NCI-H1092 (cell line): ENCODE data around the gene COX4I1.

Experiments used
- DNase-seq: peaks from one replicate; lab custom pipeline; 2025; lab: John Stamatoyannopoulos, UW

Gene COX4I1

DNA sequence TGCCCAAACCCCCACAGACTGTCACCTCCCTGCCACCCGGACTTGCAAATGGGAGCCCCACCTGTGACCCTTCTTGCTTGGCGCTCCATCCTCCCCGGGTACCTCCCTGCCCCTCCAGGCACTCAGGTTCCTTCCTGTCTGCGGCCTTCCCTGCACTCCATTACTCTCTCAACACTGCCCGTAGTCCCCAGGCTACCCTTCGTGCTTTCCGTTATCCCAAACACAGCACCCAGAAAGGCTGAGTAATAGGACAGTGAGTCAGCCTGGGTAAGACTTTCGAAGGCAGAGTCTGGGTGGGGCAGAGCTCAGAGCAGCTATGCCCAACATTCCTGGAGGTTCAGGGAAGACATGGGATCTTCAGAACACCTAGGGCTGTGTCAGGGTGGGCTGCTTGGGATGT is 32.0 kb upstream of the COX4I1 start:
- DNase-seq = no peak

DNA sequence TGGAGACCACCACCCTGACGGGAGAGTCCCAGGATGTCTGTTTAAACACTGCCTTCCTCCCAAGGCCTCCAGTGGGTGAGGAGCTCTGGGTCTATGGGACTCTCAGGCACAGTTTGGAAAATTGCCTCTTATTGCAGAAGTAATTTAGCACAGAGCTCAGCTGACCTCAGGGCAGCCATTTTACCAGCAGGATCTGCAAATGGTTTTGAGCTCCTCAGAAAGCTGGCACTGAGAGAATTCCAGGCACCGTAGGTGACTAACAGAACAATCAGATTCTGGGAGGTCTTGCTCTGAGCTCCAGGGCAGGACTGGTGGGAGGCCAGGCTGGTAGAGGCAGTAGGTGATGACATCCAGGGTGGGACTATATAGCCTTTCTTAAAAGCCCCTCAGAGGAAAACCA is 31.3 kb upstream of the COX4I1 start:
- no peak for DNase-seq

DNA sequence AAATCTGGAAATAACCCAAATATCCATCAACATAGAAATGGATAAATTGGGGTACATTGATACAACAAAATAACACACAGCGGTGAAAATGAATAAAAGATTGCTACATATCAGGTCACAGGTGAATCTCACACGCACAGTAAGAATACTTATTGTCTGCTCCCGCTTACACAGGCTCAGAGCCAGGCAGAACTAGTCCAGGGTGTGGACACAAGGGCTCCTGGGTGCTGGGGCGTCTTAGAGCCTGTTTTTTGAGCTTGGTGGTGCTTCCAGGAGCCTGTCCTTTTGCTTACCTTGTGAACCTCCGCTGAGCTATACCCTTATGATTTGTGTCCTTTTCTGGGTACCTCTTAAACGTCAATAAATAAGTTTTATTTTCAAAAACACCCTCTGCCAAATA is 28.8 kb upstream of the COX4I1 start:
- DNase-seq = no peak

DNA sequence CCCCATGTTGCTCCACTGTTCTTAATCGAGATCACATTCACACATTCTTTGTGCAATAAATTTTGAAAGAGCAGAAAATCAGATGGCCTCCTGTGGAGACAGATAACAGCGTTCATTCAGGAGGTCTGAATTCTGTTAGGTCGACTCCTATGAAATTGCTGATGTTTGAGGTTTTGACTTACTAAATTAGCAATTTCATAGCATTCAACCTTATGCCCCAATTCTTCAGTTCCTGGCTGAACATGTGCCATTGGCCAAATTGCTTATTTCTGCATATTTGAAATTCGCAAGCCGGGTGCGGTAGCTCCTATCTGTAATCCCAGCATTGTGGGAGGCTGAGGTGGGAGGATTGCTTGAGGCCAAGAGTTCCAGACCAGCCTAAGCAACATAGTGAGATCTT is 26.5 kb upstream of the COX4I1 start:
- DNase-seq = no peak

DNA sequence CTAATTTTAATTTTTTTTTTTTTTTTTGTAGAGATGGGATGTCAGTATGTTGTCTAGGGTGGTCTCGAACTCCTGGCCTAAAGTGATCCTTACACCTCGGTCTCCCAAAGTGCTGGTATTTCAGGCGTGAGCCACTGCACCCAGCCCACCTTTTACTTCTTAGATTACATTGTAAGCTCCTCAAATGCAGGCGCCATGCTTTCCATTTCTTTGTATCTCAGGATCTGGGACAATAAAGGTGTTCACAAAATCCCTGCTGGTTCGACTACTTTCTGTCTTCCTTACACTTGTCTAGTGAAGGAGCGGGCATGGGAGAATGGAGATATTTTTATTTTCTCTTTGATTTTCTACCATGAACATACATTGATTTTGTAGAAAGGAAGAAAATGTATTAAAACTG is 25.4 kb upstream of the COX4I1 start:
- DNase-seq = no peak

DNA sequence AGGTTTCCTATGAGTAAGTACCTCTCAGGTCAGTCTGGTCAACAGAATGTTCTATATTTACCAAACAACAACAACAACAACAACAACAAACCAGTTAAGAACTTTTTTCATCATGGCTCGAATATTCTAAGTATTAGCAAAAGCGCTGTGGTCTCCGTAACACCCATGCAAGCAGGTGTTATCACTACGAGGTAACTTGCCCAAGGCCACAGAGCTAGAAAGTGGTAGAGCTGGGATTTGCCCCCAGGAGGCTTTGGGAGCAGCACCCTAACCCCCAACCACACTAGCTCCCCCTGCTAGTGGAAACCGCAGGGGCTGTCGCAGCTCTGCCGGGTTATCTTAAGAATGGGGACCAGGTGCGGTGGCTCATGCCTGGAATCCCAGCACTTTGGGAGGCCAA is 24.7 kb upstream of the COX4I1 start:
- DNase-seq = no peak

DNA sequence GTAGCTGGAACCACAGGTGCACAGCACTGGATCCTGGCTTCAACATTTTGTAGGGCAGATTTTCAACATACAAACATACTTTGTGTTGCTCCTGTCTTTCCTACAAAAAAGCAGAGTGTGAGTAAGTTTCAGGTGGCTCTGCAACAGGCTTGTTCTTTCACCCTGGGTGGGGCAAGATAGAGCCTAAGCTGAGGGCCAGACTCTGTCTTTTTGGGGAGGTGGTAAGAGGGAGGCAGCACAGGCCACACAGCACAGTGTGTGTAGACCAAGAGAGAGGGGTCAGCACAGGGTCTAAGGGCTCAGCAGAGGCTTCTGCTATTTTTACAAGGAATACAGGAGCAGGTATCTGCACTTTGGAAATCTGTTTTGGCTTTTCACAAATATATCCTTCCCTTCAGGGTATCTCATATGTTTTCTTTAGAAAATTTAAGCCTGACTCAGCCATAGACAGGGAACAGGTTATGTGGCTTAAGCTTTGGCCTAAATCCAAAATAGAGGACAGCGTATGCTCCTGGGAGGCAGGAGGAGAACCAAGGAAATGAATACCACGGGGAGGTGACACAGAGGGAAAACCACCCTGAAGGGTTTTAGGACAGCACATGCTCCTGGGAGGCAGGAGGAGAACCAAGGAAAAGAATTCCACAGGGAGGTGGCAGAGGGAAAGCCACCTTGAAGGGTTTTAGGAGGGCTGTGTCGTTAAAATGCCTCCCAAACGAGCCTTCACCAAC is 21.7 kb upstream of the COX4I1 start:
- no peak for DNase-seq

DNA sequence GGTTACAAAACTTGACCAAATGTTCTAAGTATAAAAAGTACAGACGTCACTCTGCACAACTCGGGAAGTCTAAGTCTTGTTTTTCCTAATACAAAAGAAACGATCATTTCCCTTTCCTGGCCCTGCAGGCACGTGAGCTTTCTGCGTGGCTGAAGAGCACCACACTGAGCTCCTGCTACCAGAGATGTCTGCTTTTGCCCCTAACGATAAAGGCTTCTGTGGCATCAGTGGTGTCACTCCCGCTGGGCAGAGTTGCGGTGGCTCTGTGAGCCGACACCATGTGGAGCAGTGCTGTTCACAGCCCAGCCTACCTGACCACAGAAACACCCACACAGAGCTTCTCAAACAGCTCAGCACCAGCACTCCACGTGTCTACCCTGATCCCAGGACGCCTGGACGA is 20.6 kb upstream of the COX4I1 start:
- no peak for DNase-seq

DNA sequence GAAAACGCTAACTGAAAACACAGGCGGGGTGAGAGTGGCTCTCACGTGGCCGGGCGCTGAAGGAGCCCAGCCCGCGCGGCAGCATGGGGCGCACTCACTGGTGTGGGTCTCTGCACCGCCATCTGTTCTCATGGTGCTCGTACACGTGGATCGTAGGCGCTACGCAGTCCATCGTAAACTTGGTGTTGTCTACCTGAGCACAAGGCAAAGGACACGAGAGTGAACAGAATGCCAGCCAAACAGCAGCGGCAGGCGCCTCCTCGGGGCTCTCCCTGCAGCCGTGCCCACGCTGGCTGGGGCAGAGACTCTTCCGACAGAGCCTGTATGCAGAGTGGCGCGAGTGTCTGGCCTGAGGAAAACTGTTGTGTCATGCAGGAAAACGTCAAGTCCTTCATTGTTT is 19.2 kb upstream of the COX4I1 start:
- no peak for DNase-seq

DNA sequence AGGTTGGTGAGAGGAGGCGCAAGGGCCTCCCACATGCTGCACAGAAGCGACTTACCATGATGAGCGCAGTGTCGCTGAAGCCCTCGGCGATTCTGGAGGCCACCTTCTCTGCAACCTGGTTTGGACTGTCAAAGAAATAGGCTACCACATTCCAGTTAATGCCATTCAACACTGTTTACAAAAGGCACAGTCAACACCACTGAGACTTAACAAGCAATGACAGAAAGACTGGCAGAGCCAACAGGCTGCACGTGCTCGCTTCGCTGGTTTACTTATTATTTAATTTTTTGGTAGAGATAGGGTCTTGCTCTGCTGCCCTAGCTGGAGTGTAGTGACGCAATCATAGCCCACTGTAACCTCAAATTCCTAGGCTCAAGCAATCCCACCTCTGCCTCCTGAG is 18.3 kb upstream of the COX4I1 start:
- DNase-seq = no peak

DNA sequence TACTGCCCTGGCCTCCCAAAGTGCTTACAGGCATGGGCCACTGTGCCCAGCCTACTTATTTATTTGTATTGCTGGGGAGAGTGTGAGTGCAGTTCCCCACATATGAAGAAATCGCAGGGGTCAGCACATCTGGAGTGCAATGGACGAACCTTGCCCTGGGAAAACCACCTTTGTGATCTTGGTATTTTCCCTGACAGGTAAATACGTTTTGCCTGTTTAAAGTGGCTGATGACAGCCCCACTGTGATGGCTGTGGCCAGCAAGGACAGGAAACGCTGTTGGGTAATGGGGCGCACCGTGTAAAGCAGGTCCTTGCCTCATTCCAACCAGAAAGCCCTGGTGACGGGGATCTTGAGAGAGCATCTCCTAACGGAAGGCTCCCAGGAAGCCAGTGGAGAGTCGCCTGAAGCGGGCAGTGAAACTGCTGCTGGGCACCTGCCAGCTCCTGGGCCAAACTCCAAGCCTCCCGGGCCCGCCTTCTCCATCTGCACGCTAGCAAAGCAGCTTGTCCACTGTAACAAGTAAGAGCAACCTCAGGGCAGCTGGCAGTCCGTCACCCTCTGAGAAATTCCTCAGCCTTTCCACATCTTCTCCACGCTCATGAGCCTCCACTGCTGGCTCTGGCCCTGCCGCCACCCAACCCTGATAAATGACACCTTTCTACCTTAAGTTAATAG is 17.7 kb upstream of the COX4I1 start:
- DNase-seq = peak; percentile 40

DNA sequence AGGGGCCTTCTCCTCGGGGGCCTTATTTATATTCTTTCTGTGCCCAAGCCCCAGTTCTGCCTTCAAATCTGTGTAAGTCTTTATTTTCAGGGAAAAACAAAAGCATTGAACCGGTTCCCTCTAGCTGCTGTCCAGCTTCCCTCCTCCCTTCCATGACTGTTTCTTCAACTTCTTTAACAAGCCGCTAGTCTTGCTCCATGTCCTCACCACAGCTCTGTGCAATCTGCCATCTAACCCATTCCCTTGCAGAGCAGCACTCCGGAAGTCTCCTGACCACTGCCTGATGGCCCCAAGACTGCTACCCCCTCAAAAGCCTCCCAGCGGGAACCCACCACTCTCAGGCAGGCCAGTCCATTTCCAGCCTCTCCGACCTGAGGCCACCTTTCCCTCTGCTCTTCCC is 17.0 kb upstream of the COX4I1 start:
- no peak for DNase-seq

DNA sequence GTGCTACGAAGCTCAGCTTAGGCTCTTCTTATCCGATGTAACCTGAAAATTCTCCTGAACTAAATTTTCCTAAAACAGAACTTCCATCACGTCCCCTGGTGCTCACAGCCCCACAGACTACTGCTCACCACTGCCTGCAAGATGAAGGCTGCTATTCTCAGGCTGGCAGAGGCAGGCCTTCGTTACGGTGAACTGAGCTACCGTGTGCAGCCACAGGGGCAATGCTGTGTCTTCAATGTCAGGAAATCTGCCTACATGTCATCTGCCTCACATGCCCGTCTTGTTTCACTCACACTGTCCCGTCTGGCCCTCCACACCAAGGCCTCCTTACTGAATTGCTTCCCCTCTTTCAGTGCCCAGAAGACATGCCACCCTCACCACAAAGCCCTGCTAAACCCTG is 16.1 kb upstream of the COX4I1 start:
- DNase-seq = no peak

DNA sequence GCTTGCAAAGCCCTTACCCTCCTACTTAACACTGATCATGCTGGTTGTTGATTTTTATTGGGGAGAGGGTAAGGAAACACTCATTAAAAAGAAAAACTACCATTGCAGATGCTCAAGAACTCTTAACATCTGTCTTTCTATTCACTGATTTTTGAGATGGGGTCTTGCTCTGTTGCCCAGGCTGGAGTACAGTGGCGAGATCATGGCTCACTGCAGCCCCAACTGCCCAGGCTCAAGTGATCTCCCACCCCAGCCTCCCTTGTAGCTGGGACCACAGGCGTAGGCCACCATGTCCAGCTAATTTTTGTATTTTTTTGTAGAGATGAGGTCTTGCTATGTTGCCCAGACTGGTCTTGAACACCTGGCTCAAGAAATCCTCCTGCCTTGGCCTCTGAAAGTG is 14.7 kb upstream of the COX4I1 start:
- no peak for DNase-seq

DNA sequence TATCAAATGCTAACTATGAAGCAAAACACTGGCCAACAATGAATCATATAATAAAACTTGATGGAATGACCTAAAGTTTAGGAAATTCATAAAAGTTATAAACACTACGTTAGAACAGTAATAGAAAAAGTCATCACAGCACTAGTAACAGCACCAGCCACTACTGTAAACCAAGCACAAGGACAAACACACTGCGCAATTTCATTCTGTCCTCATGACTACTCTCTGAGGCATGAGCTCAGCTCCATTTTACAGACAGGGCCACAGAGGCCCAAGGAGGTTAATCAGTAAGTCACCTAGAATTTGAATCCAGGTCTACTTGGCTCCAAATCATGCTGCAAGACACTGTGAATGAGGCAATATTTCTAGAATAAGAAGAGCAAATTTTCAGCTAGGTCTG is 13.6 kb upstream of the COX4I1 start:
- DNase-seq = no peak

DNA sequence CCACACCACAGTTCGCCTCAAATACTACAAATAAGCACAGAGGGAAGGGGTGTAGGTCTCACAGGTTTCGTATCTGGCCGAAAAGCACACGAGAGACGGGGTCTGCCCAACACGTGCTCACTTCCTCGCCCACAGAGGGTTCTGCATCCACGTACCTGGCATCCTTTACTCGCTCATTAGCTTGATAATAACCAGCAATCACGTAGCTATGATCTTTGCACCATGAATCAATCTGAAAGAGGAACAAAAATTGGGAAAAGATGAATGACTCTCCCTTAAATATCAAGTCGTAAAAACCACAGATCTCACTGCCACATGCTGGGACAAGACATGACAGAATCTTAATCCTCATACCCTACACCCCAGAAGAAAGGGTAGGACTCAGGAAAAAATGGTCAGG is 10.7 kb upstream of the COX4I1 start:
- DNase-seq = no peak

DNA sequence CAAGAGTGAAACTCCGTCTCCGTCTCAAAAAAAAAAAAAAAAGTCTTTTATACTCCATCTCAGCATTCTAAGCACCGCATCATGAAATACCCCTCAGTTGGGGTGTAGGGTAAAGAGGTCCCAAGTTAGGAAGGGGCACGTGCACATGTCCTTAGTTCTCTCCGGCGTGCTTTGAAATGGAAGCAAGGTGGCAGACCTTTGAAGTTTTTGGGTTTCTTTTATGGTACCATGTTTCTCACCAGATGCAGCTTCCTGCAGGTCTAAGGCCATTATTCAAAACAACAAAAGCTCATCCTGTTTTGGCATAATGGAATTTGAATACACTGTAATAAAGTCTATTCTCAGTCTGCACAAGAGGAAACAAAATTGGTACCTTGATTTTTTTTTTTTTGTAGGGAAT is 9.7 kb upstream of the COX4I1 start:
- DNase-seq = no peak

DNA sequence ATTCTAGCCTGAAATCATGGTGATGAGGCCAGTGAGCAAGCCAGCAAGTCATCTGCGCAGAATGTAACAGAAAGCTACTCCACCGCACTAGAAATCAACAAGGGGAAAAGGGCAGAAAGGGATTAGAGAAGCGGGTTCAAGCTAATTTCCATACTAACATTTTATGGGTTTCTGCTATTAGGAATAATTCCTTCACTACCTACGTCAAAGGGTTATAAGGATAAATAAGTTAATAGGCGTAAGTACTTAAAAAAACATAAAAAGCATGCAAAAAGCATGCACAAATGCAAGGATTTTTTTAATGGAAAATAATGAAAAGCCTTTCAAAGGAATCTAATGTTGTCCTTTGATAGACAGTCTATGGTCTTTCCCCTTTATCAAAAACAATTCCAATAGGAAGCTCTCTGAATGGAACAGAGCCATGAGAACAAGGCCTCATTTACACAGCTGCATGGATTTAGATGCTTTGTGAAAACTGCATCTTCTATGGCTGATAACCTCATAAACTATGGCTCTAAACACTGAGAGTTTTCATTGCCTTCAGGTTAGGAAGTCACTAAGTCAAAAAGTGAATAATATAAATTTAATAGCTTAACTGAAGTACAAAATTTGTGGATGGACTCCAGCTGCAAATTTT is 5.7 kb upstream of the COX4I1 start:
- no peak for DNase-seq

DNA sequence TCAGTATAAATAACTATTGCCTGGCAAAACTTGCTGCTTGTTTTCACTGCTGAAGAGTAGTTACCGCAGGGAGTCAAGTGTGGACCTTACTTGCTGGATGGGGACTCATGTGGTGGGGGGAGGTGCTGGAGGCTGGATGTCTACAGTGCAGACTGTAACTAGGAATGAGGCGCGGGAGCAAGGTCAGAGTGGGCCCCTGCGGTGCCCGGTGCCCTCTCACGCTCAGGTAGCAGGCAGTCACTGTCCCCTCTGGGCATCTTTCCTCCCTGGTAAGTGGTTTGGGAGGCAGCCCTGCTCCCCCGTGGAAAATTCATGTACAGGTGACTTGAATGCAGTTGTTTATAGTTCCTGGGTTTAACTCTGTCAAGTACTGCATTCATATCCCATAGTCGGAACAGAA is 4.8 kb upstream of the COX4I1 start:
- DNase-seq = no peak

DNA sequence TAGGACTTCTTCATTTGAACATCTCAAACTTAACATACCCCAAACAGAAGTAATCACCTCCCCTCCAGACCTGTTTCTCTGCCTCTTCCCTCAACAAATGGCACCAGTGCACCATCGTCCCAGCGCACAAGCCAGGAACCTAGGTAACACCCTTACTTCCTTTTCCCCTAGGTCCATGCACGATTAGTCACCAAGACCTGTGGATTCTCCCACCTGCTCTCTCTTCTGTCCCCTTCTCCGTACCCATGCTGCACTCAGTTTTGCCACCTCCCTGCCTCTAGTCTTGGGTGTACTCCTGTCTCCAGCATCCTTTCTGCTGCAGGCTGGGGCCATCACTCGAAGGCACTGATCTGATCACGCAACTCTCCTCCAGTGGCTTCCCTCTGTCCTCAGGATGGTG is 3.3 kb upstream of the COX4I1 start:
- DNase-seq = no peak

DNA sequence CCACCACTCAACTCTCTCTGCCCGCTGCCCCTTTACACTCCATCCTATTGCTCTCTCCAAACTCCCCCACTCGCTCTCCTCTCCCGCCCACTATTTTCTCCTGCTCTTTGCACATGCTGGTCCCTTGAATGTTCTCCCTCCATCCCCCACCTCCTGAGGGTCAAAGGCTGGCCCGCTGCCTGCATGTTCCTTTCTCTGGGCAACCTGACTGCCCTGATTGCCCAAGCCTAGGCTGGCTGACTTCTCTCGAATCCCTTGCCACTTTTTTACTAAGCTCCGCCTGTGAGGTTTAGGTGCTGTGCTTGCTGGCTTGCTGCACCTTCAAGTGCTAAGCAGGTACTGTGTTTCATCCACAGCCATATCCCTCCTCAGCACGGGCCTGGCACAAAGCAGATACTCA is 2.9 kb upstream of the COX4I1 start:
- no peak for DNase-seq

DNA sequence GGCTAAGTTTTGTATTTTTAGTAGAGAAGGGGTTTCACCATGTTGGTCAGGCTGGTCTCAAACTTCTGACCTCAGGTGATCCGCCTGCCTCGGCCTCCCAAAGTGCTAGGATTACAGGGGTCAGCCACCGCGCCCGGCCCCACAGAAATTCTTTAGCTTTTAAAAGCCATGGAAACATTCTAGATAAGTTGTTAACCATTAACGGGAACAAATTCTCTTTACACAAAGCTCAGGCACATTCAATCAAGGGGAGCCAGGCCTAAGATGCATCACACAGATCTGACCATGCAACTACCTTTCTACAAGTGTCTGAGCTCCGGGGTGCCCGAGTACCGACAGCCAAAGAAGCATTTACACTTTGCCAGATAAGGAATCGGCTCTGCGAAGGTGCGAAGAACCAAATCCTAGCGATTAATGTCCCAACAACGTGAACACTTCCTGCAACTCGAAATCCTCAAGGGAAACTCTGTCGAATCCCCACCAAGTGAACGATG is 1.2 kb upstream of the COX4I1 start:
- no peak for DNase-seq

DNA sequence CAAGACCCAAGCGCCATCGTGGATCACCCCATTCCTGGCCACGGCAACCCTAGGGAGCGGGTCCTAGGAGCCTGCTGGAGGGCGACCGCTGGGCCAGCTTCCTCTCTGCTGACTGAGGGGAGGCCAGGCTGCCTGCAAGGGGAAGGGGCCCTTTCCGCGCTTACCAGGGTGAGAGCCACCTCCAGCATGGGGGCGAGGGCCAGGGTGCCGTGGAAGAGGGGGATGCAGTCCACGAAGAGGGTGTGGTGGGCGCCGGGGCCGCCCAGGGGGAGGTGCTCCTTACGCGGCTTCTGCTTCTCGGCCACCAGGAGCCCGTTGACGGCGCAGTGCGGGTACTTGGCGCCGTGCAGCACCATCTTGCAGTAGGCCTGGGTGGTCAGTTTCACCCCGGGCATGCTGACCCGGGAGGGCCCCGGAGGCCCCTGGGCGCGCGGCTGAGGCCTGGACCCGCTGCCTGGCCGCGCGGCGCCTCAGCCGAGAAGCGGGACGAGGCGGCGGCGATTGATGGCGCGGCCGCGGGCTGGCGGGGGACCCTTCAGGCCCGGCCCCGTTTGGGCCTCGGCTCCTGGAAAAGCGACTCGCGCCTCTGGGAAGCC is 496 bp upstream of the COX4I1 start:
- DNase-seq = no peak
